Measurements from ENCODE around the gene TLE4.

- TF ChIP-seq EZH2 (IDR thresholded peaks at IDR 0.05; ENCODE audit: low read length): no peak
- TF ChIP-seq CTCF (optimal IDR thresholded peaks at IDR 0.05 in 1 of 3, IDR thresholded peaks at IDR 0.05 in 1 of 3, conservative IDR thresholded peaks at IDR 0.05 in 1 of 3; ENCODE audit: extremely low read depth in 1 of 3, insufficient read depth in 2 of 3, low read length in 3 of 3): no peak
Observed at GRCh38 chr9:79568337-79569101, 3.2 kb upstream of the TLE4 start.

Measured in keratinocyte (primary cell).